AG09309 (cell line): ENCODE data around the gene EEF1A2.

Experiments
- DNase-seq: peaks from one replicate; pipeline ENCODE4 v3.0.0-alpha.2; 2010; ENCODE audit warnings: low read depth
- H3K4me3 ChIP-seq: 2 replicates; pipeline ENCODE4 v1.5.1; 2011; ENCODE audit warnings: mild to moderate bottlenecking, low read depth, low read length, moderate library complexity; ENCODE audit not compliant: control insufficient read depth
- TF ChIP-seq, protein P1 (sequence below): IDR thresholded peaks from 2 replicates; pipeline ENCODE4 v1.5.1; 2011; ENCODE audit warnings: mild to moderate bottlenecking, low read depth, low read length, inconsistent platforms; ENCODE audit not compliant: insufficient read depth, control insufficient read depth; ENCODE audit errors: missing control alignments

The EEF1A2 gene

GRCh38 chr20:63499338-63499969 lies 571 bp upstream of the EEF1A2 start:
- TF ChIP-seq, protein P1, sequence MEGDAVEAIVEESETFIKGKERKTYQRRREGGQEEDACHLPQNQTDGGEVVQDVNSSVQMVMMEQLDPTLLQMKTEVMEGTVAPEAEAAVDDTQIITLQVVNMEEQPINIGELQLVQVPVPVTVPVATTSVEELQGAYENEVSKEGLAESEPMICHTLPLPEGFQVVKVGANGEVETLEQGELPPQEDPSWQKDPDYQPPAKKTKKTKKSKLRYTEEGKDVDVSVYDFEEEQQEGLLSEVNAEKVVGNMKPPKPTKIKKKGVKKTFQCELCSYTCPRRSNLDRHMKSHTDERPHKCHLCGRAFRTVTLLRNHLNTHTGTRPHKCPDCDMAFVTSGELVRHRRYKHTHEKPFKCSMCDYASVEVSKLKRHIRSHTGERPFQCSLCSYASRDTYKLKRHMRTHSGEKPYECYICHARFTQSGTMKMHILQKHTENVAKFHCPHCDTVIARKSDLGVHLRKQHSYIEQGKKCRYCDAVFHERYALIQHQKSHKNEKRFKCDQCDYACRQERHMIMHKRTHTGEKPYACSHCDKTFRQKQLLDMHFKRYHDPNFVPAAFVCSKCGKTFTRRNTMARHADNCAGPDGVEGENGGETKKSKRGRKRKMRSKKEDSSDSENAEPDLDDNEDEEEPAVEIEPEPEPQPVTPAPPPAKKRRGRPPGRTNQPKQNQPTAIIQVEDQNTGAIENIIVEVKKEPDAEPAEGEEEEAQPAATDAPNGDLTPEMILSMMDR = no peak
- no peak for DNase-seq
- H3K4me3 ChIP-seq = no peak overlapping the region; the same call in 1 of the 2 replicates

DNA sequence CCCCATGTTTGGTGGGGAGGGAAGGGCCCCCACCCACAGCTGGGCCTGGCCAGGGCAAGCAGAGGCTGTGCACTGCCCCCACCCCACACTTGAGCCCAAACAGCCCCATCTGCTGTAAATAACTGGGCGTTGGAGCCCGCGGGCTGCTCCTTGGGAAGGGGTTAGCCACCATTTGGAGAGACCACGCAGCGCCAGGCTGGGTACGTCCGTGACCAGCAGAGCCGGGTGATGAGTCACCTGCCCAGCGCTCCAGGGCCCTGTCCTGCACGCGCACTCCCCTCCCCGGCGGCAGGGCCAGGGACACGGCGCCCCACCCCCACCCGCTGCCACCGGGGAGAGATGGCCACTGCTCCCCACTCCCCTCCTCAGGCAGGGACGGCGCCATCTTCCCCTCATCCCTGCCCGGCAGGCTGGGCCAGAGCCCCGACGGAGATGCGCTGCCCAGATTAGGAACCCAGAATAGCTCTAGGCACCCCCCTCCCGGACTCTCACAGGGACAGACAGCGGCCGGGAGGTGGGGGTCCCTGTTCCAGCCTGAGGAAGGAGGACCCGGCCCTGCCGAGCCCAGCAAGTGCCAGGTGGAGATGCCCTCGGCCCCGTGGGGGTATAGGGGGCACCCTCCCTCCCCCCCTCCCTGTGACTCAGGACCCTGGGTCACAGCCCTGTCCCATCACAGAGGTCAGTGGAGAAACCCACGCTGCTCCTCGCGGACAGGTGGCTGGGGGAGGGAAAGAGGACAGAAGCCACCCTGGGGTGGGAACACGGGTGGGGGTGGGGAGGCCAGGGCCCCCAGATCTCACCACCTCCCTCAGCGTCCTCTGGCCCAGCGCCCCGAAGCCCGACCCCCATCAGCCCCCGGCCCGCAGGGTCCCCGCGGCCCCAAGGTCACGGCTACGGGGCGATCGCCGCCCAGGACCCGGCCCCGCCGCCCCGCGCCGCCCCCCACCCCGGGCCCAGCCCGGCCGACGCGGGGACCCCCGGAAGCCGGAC lies 642 bp downstream of the EEF1A2 start:
- H3K4me3 ChIP-seq = no peak overlapping the region
- TF ChIP-seq, protein P1 = no peak

GRCh38 chr20:63497138-63497945 lies 1.5 kb downstream of the EEF1A2 start:
- no peak overlapping the region for H3K4me3 ChIP-seq
- no peak for DNase-seq
- TF ChIP-seq, protein P1 = no peak

More for the DNA sequence above, 642 bp downstream of the EEF1A2 start:
- no peak for DNase-seq

DNA sequence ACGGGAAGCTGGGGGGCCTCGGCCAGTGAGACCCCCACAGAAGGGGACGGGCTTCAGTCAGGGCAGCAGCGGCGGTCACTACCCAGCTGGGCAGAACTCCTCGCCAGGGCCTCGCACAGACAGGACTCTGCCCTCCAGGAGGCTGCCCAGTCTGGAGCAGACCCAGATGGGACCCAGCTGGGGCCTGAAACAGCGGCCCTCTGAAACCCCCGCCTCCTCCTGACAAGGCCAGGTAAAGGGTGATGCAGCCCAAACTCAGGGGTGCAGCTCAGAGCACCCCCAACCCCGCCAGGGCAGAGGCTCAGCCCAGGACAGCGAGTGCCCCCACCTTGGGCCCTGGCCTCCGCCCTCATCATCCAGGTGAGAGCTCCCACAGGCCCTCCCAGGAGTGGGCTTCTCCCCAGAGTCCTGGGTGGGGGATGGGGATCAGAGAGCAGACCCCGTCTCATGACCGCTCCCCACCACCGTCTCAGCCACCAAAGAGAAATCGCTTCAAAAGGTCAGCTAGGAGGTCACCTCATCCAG lies 2.2 kb downstream of the EEF1A2 start:
- TF ChIP-seq, protein P1 = no peak
- DNase-seq = no peak
- H3K4me3 ChIP-seq = no peak overlapping the region

DNA sequence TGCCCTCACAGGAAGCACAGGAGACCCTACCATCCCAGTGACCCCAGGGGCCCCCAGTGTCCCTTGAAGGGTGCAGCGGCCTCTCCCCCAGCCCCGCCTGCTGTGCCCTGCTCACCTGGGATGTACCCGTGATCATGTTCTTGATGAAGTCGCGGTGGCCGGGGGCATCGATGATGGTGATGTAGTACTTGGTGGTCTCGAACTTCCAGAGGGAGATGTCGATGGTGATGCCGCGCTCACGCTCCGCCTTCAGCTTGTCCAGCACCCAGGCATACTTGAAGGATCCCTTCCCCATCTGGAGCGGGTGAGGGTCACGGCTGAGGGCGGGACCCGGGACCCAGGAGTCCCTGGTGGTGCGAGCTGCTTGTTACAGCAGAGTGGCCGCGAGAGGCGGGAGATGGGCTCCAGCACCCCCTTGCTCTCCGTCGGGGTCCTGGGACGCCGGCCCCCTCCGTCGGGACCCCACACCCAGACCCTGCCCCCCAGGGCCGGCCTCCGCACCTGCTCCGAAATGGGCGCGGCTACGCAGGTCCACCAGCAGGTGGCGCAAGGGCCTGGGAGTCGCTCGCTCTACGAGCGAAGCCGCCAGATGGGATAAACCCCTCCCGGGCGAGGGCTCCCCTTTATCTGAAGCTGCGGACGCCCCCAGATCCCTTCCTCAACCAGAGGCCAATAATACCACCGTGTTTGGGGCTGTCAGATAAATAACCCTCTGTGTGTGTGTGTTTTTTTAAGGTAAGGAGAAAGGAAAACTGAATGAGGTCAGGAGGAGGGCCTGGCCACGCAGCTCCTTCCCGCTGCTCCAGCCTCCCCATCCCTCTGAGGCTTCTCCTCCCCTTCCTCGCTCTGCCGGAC lies 2.9 kb downstream of the EEF1A2 start:
- H3K4me3 ChIP-seq = no peak overlapping the region
- TF ChIP-seq, protein P1 = peak; percentile 94
- DNase-seq = no peak
